GM21737 (cell line): ENCODE data around the gene PI4K2B.
"Not testable (repeated sequence)": the region's sequence is repeated elsewhere in the genome, so short reads cannot be mapped to it uniquely, and the experiment has no call there.

Experiments
- ATAC-seq: cut with Tn5 transposase; IDR thresholded peaks from one replicate; pipeline ENCODE4 v1.9.1; 2021; ENCODE audit warnings: mild to moderate bottlenecking, moderate library complexity; ENCODE audit not compliant: unreplicated experiment

PI4K2B gene

GRCh38 chr4:25240754-25241210, 6.9 kb downstream of the PI4K2B start:
- not testable (repeated sequence) for ATAC-seq

GRCh38 chr4:25242195-25242594, 8.4 kb downstream of the PI4K2B start:
- ATAC-seq = not testable (repeated sequence)

- ATAC-seq = no peak
These were observed 11.3 kb downstream of the PI4K2B start for GRCh38 chr4:25245181-25245580.

GRCh38 chr4:25246680-25247611, 13.1 kb downstream of the PI4K2B start:
- ATAC-seq = no peak

DNA sequence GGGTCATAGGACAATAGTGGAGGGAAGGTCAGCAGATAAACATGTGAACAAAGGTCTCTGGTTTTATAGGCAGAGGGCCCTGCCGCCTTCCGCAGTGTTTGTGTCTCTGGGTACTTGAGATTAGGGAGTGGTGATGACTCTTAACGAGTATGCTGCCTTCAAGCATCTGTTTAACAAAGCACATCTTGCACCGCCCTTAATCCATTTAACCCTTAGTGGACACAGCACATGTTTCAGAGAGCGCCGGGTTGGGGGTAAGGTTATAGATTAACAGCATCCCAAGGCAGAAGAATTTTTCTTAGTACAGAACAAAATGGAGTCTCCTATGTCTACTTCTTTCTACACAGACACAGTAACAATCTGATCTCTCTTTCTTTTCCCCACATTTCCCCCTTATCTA, 15.0 kb downstream of the PI4K2B start:
- not testable (repeated sequence) for ATAC-seq

DNA sequence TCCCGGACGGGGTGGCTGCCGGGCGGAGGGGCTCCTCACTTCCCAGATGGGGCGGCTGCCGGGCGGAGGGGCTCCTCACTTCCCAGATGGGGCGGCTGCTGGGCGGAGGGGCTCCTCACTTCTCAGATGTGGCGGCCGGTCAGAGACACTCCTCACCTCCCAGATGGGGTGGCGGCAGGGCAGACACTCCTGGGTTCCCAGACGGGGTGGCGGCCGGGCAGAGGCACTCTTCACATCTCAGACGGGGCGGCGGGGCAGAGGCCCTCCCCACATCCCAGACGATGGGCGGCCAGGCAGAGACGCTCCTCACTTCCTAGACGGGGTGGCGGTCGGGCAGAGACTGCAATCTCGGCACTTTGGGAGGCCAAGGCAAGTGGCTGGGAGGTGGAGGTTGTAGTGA, 15.7 kb downstream of the PI4K2B start:
- ATAC-seq = not testable (repeated sequence)

DNA sequence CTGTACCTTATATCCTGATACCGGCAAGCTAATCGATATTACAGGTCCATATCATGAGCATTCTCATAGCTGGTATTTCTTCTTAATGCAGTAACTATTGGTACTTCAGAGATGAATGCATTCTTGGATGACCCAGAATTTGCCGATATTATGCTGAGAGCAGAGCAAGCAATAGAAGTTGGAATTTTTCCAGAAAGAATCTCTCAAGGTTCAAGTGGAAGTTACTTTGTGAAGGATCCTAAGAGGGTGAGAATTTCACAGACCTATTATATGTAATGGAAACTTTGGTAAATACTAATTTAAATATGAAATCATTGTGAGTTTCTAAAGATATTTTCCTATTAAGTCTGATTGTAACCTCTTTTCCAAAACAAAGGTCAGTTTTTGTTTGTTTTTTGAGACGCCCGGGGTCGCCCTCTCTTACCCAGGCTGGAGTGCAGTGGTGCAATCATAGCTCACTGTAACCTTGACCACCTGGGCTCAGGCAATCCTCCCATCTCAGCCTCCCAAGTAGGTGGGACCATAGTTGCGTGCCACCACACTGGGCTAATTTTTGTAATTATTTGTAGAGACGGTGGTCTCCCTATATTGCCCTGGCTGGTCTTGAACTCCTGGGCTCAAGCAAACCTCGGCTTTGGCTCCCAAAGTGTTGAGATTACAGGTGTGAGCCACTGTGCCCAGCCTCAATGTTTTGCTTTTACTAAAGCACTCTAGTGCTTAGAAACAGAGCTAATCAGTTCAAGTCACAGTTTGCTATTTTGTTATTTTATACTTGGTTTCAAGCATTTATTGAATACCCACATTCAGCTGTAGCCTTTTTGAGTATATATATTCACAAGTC, 18.6 kb downstream of the PI4K2B start:
- ATAC-seq = no peak

- no peak for ATAC-seq
These were observed 19.2 kb downstream of the PI4K2B start for GRCh38 chr4:25253071-25253445.

DNA sequence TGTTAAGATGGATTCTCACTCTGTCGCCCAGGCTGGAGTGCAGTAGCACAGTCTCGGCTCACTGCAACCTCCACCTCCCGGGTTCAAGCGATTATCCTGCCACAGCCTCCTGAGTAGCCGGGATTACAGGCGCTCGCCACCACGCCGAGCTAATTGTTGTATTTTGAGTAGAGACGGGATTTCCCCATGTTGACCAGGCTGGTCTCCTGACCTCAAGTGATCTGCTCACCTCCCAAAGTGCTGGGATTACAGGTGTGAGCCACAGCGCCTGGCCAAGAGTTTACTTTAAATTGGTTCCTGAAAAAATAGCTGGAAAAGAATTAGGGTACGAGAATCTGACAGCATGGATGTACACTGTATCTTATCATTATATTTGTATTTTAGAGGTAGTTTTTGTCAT, 20.0 kb downstream of the PI4K2B start:
- ATAC-seq = not testable (repeated sequence)

DNA sequence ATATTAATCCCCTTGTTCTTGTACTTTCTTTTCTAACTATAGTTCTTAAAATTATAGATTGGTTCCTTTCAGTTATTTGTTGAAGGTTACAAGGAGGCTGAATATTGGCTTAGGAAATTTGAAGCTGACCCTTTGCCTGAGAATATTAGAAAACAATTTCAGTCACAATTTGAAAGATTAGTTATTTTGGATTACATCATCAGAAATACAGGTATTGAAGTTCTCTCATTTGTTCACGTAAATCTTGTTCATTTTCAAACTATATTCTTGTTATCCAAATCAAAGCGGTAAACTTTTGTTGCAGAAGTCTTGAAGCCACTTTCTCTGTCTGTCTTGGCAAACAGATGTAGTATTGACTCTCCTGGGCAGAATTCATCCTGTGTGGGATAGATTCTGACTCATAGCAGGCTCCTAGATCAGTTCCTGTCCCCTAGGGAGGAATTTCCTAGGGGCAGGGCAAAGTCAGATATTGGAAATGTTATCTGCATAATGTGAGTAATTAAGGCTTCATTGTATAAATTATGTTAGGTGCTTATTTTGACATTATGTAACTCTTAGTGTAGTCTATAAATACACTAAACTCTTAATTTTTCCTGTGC, 25.2 kb downstream of the PI4K2B start:
- no peak for ATAC-seq

DNA sequence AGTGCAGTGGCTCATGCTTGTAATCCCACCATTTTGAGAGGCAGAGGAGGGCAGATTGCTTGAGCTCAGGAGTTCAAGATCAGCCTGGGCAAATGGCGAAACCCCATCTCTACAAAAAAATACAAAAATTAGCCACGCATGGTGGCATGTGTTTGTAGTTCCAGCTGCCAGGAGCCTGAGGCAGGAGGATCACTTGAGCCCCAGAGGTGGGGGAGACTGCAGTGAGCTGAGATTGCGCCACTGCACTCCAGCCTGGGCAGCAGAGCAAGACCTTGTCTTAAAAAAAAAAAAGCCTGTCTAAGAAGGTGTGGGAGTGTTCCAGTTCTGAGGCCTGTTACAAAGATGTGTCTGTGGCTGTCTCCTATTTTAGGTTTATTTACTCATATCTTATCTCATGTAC, 38.0 kb downstream of the PI4K2B start:
- ATAC-seq = no peak

GRCh38 chr4:25280210-25280609, 46.4 kb downstream of the PI4K2B start:
- no peak for ATAC-seq

- ATAC-seq = no peak
These were observed 50.1 kb downstream of the PI4K2B start for GRCh38 chr4:25283948-25284347.

GRCh38 chr4:25284466-25284865, 50.6 kb downstream of the PI4K2B start:
- no peak for ATAC-seq

- no peak for ATAC-seq
These were observed 56.7 kb downstream of the PI4K2B start for GRCh38 chr4:25290490-25291067.

GRCh38 chr4:25291158-25291733, 57.4 kb downstream of the PI4K2B start:
- ATAC-seq = no peak

DNA sequence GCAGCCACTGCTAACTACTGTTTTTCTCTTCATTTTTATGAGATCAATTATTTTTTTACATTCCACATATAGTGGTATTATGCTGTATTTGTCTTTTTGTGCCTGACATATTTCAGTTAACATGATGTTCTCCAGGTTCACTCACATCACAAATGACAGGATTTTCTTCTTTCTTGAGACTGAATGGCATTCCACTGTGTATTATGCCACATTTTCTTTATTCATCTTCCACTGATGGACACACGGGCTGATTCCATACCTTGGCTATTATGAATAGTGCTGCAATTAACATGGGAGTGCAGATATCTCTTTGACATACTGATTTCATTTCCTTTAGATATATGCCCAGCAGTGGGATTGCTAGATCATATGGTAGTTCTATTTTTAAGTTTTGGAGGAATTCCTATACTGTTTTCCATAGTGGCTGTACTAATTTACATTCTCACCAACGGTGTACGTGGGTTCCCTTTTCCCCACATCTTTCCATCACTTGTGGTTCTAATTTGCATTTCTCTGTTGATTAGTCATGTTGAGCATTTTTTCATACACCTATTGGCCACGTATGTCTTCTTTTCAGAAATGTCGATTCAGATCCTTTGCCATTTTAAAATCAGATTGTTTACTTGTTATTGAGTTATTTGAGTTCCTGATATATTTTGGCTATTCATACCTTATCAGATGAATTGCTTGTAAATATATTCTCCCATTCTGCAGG, 63.9 kb downstream of the PI4K2B start:
- ATAC-seq = no peak

DNA sequence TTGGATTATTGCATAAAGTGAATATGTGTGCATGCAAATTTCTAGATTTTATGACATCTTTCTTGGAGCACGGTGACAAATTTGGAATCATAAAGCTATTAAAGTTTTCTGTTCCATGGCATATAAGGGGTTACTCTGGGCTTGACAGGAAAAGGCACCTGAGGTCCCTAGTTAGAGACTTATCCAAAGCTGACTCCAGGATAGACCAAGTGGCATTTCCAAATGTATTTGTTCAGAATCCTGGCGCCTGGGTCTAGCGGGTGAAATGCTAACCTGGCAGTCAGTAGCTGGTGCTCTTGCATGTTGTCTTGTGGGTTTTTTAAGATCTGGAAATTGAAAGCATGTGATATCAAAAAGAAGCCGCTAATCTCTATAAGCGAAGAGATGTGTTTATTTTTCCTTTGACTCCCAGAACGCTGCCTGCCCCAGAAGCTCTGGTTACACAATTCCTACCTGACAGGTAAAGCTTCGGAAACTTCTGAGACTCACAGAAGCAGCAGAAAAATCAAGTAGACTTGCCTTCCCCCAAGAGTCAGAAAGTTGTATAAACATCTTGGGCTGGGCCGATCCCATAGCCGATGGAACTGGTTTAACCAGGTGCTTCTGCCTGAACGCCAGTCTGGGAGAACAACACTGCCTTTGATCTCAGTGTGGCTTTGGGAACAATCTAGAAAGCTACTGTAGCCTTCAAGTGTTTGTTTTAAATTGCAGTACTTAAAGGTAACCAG, 65.8 kb downstream of the PI4K2B start:
- ATAC-seq = no peak

GRCh38 chr4:25301471-25301870, 67.6 kb downstream of the PI4K2B start:
- ATAC-seq = no peak
